HEK293 (cell line): Measurements from ENCODE around the gene BCAS3.

Experiments used
- GLIS2 ChIP-seq: fragments of 450-650 bp; formaldehyde crosslinking; IDR thresholded peaks from 2 replicates; pipeline ENCODE4 v1.5.1; 2016; ENCODE audit warnings: missing biosample characterization, missing genetic modification characterization
- TCF7L2 ChIP-seq: IDR thresholded peaks from 2 replicates; pipeline ENCODE4 v1.6.1; 2011; ENCODE audit warnings: low read depth, mild to moderate bottlenecking, inconsistent platforms, low read length, moderate library complexity, borderline replicate concordance
- TRIM28 ChIP-seq: IDR thresholded peaks from 2 replicates; pipeline ENCODE4 v1.6.1; 2011; ENCODE audit warnings: low read length, control low read depth, borderline replicate concordance
- YY1 ChIP-seq: fragments of 450-650 bp; formaldehyde crosslinking; IDR thresholded peaks from 2 replicates; pipeline ENCODE4 v1.5.1; 2018; ENCODE audit warnings: missing biosample characterization, missing genetic modification characterization
- ZBTB7A ChIP-seq: fragments of 450-650 bp; formaldehyde crosslinking; IDR thresholded peaks from 2 replicates; pipeline ENCODE4 v1.5.1; 2016; ENCODE audit warnings: low read depth, missing biosample characterization, missing genetic modification characterization
- ZBTB8A ChIP-seq: fragments of 450-650 bp; formaldehyde crosslinking; IDR thresholded peaks from 2 replicates; pipeline ENCODE4 v1.5.1; 2016; ENCODE audit warnings: missing biosample characterization, missing genetic modification characterization
- ZNF10 ChIP-seq: fragments of 450-650 bp; formaldehyde crosslinking; IDR thresholded peaks from 2 replicates; pipeline ENCODE4 v1.5.1; 2017; ENCODE audit warnings: missing biosample characterization, missing genetic modification characterization
- ZNF140 ChIP-seq: fragments of 450-650 bp; formaldehyde crosslinking; IDR thresholded peaks from 2 replicates; pipeline ENCODE4 v1.5.1; 2016; ENCODE audit warnings: missing biosample characterization, missing genetic modification characterization
- ZNF394 ChIP-seq: fragments of 450-650 bp; formaldehyde crosslinking; IDR thresholded peaks from 2 replicates; pipeline ENCODE4 v1.5.1; 2016; ENCODE audit warnings: missing biosample characterization, missing genetic modification characterization, mild to moderate bottlenecking, moderate library complexity, borderline replicate concordance
- ZNF629 ChIP-seq: fragments of 450-650 bp; formaldehyde crosslinking; IDR thresholded peaks from 2 replicates; pipeline ENCODE4 v1.5.1; 2017; ENCODE audit warnings: missing biosample characterization, missing genetic modification characterization
- ZNF776 ChIP-seq: fragments of 450-650 bp; formaldehyde crosslinking; IDR thresholded peaks from 2 replicates; pipeline ENCODE4 v1.5.0; 2017; ENCODE audit warnings: missing biosample characterization, missing genetic modification characterization, borderline replicate concordance
- TF ChIP-seq, protein P1 (sequence below): fragments of 450-650 bp; formaldehyde crosslinking; IDR thresholded peaks from 2 replicates; pipeline ENCODE4 v1.5.1; 2016; ENCODE audit warnings: missing biosample characterization, missing genetic modification characterization
- TF ChIP-seq, protein P2 (sequence below): fragments of 450-650 bp; formaldehyde crosslinking; IDR thresholded peaks from 2 replicates; pipeline ENCODE4 v1.5.1; 2016; ENCODE audit warnings: missing biosample characterization, missing genetic modification characterization

DNA sequence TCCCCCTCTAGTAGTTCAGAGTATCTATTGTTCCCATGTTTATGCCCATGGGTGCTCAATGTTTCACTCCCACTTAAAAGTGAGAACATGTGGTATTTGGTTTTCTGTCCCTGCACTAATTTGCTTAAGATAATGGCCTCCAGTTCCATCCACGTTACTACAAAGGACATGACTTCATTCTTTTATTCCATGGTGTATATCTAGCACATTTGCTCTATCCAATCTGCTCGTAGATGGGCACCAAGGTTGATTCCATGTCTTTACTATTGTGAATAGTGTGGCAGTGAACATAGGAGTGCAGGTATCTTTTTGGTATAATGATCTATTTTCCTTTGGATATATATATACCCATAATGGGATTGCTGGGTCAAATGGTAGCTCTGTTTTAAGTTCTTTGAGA, 552.8 kb downstream of the BCAS3 start:
- TF ChIP-seq ZNF629 (tag by site-specific recombination) (no peak), GLIS2 (tag by site-specific recombination) (no peak), ZNF140 (tag by site-specific recombination) (no peak), TCF7L2 (no peak), YY1 (tag by site-specific recombination) (no peak), ZBTB7A (tag by site-specific recombination) (no peak), ZNF776 (no peak), ZNF394 (tag by site-specific recombination) (no peak), TRIM28 (no peak), ZNF10 (tag by site-specific recombination) (no peak), ZBTB8A (tag by site-specific recombination) (no peak)
- TF ChIP-seq, protein P1, sequence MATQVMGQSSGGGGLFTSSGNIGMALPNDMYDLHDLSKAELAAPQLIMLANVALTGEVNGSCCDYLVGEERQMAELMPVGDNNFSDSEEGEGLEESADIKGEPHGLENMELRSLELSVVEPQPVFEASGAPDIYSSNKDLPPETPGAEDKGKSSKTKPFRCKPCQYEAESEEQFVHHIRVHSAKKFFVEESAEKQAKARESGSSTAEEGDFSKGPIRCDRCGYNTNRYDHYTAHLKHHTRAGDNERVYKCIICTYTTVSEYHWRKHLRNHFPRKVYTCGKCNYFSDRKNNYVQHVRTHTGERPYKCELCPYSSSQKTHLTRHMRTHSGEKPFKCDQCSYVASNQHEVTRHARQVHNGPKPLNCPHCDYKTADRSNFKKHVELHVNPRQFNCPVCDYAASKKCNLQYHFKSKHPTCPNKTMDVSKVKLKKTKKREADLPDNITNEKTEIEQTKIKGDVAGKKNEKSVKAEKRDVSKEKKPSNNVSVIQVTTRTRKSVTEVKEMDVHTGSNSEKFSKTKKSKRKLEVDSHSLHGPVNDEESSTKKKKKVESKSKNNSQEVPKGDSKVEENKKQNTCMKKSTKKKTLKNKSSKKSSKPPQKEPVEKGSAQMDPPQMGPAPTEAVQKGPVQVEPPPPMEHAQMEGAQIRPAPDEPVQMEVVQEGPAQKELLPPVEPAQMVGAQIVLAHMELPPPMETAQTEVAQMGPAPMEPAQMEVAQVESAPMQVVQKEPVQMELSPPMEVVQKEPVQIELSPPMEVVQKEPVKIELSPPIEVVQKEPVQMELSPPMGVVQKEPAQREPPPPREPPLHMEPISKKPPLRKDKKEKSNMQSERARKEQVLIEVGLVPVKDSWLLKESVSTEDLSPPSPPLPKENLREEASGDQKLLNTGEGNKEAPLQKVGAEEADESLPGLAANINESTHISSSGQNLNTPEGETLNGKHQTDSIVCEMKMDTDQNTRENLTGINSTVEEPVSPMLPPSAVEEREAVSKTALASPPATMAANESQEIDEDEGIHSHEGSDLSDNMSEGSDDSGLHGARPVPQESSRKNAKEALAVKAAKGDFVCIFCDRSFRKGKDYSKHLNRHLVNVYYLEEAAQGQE (tag by site-specific recombination) = no peak
- TF ChIP-seq, protein P2, sequence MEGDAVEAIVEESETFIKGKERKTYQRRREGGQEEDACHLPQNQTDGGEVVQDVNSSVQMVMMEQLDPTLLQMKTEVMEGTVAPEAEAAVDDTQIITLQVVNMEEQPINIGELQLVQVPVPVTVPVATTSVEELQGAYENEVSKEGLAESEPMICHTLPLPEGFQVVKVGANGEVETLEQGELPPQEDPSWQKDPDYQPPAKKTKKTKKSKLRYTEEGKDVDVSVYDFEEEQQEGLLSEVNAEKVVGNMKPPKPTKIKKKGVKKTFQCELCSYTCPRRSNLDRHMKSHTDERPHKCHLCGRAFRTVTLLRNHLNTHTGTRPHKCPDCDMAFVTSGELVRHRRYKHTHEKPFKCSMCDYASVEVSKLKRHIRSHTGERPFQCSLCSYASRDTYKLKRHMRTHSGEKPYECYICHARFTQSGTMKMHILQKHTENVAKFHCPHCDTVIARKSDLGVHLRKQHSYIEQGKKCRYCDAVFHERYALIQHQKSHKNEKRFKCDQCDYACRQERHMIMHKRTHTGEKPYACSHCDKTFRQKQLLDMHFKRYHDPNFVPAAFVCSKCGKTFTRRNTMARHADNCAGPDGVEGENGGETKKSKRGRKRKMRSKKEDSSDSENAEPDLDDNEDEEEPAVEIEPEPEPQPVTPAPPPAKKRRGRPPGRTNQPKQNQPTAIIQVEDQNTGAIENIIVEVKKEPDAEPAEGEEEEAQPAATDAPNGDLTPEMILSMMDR (tag by site-specific recombination) = no peak
